Ishikawa (cell line): Measurements from ENCODE around the gene IFT43.

Source experiments
- CEBPB ChIP-seq: IDR thresholded peaks from 2 replicates; pipeline ENCODE4 v1.6.1; 2012
- CREB1 ChIP-seq: IDR thresholded peaks from 2 replicates; pipeline ENCODE4 v1.6.1; 2012; ENCODE audit warnings: low read depth
- EGR1 ChIP-seq: IDR thresholded peaks from 2 replicates; pipeline ENCODE4 v1.6.1; 2012
- EP300 ChIP-seq: IDR thresholded peaks from 2 replicates; pipeline ENCODE4 v1.6.1; 2012; ENCODE audit warnings: borderline replicate concordance
- FOXM1 ChIP-seq: IDR thresholded peaks from 2 replicates; pipeline ENCODE4 v1.6.1; 2012; ENCODE audit warnings: low read depth, borderline replicate concordance
- NFIC ChIP-seq: IDR thresholded peaks from 2 replicates; pipeline ENCODE4 v1.6.1; 2012
- RAD21 ChIP-seq: IDR thresholded peaks from 2 replicates; pipeline ENCODE4 v1.6.1; 2012; ENCODE audit warnings: low read depth
- TAF1 ChIP-seq: IDR thresholded peaks from 2 replicates; pipeline ENCODE4 v1.6.1; 2012; ENCODE audit warnings: low read depth, mild to moderate bottlenecking
- TCF12 ChIP-seq: IDR thresholded peaks from 2 replicates; pipeline ENCODE4 v1.6.1; 2012; ENCODE audit warnings: low read depth
- TEAD4 ChIP-seq: IDR thresholded peaks from 2 replicates; pipeline ENCODE4 v1.6.1; 2012
- USF1 ChIP-seq: IDR thresholded peaks from 2 replicates; pipeline ENCODE4 v1.6.1; 2012
- YY1 ChIP-seq: IDR thresholded peaks from 2 replicates; pipeline ENCODE4 v1.6.1; 2012; ENCODE audit warnings: low read depth
- ZBTB7A ChIP-seq: IDR thresholded peaks from 2 replicates; pipeline ENCODE4 v1.6.1; 2012; ENCODE audit warnings: low read depth
- TF ChIP-seq, protein P1 (sequence below): IDR thresholded peaks from 2 replicates; pipeline ENCODE4 v1.6.1; 2012; ENCODE audit warnings: low read depth, mild to moderate bottlenecking
- TF ChIP-seq, protein P2 (sequence below): IDR thresholded peaks from 2 replicates; pipeline ENCODE4 v1.6.1; 2012

The IFT43 gene

DNA sequence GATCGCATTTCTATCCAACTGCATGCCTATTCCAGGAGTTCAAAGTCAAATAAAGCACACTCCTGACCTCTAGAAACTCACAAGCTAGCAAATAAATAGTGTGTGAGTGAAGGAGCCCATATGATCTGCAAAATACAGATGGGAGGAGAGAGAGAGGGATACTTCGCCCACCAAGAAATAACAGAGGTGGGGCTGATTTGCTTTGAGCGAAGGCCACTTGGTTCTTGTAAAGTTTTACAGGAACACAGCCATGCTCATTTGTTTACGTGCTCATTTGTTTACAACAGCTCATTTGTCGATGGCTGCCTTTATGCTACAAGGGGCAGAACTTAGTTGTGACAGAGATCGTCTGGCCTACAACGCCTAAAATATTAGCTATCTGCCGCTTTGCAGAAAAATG is 102.8 kb downstream of the IFT43 start:
- no peak for TF ChIP-seq CREB1
- no peak for TF ChIP-seq EP300
- no peak for TF ChIP-seq NFIC
- TF ChIP-seq, protein P1, sequence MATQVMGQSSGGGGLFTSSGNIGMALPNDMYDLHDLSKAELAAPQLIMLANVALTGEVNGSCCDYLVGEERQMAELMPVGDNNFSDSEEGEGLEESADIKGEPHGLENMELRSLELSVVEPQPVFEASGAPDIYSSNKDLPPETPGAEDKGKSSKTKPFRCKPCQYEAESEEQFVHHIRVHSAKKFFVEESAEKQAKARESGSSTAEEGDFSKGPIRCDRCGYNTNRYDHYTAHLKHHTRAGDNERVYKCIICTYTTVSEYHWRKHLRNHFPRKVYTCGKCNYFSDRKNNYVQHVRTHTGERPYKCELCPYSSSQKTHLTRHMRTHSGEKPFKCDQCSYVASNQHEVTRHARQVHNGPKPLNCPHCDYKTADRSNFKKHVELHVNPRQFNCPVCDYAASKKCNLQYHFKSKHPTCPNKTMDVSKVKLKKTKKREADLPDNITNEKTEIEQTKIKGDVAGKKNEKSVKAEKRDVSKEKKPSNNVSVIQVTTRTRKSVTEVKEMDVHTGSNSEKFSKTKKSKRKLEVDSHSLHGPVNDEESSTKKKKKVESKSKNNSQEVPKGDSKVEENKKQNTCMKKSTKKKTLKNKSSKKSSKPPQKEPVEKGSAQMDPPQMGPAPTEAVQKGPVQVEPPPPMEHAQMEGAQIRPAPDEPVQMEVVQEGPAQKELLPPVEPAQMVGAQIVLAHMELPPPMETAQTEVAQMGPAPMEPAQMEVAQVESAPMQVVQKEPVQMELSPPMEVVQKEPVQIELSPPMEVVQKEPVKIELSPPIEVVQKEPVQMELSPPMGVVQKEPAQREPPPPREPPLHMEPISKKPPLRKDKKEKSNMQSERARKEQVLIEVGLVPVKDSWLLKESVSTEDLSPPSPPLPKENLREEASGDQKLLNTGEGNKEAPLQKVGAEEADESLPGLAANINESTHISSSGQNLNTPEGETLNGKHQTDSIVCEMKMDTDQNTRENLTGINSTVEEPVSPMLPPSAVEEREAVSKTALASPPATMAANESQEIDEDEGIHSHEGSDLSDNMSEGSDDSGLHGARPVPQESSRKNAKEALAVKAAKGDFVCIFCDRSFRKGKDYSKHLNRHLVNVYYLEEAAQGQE = no peak
- no peak for TF ChIP-seq USF1
- no peak for TF ChIP-seq RAD21
- no peak for TF ChIP-seq CEBPB
- no peak for TF ChIP-seq TCF12
- no peak for TF ChIP-seq EGR1
- TF ChIP-seq YY1 = no peak
- TF ChIP-seq, protein P2, sequence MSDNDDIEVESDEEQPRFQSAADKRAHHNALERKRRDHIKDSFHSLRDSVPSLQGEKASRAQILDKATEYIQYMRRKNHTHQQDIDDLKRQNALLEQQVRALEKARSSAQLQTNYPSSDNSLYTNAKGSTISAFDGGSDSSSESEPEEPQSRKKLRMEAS = no peak
- TF ChIP-seq TEAD4 = no peak
- no peak for TF ChIP-seq FOXM1
- TF ChIP-seq TAF1 = no peak
- TF ChIP-seq ZBTB7A = no peak

DNA sequence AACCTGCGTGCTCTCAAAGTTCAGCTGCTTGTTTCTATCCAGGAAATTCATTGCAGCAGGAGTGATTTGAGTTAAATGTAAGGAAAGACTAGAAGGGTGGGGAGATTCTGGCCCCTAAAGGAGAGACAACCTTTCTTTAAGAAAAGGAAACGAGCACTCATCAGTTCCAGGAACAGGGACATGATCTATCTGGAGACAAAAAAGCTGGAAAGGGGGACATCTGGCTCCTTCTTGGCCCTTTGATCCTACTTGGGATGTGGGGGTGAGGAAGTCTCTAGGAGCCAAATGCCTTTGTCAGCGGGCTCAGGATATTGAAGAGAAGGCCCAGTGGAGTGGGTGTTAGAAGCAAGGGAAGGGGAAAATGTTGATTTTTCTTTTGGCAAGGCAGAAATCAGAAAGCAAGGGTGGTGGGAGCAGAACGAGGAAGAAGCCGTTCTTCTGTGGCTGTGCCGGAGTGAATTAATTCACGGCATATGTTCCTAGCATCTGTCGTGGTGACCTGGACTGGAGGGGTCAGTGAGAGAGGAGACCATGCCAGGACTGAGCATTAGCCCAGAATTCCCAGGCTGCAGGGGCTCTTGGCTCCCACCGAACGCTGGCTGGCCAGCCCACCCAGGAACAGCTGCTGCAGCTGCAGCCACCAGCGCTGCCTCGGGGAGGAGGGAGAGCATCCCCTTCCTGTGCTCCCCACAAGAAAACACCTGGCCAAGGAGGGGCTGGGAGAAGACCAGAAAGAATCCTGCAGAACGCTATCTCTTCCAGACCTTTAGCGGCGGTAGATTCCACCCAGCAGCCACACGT is 103.4 kb downstream of the IFT43 start:
- TF ChIP-seq, protein P2 = no peak
- TF ChIP-seq TAF1 (no peak), TEAD4 (no peak), RAD21 (no peak), CREB1 (no peak), ZBTB7A (no peak), EGR1 (no peak)
- TF ChIP-seq, protein P1 = no peak

DNA sequence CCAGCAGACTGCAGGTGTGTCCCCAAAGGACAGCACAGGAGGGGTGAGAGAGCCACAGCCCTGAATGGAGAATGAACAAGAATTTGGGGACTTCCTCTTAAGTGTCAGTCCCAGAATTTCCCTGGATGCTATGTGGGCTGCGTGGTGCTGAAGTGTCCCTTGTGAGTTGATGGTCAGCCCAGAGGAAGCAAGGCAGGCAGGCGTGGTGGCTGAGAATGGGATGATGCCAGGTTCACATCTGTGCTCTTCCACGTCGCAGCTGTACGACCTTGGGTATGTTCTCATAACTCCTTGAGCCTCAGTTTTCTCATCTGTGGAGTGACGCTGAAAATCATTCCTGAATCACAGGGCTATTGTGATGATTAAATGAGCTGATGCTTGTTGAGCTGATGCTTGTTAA is 104.0 kb downstream of the IFT43 start:
- TF ChIP-seq ZBTB7A (no peak), EP300 (no peak)

GRCh38 chr14:76090616-76091391 is 105.2 kb downstream of the IFT43 start:
- no peak for TF ChIP-seq ZBTB7A
- no peak for TF ChIP-seq RAD21
- TF ChIP-seq YY1 = no peak
- TF ChIP-seq TEAD4 = no peak
- no peak for TF ChIP-seq EGR1
- TF ChIP-seq, protein P1 = no peak
- TF ChIP-seq NFIC = no peak
- no peak for TF ChIP-seq TCF12
- no peak for TF ChIP-seq EP300
- TF ChIP-seq, protein P2 = no peak
- TF ChIP-seq CREB1 = no peak
- no peak for TF ChIP-seq CEBPB
- TF ChIP-seq TAF1 = no peak
- TF ChIP-seq FOXM1 = no peak
- TF ChIP-seq USF1 = no peak
